Measurements from ENCODE around the gene DAB2. TPM values are rescaled to one million over a fixed set of nuclear protein-coding genes. Genes with fewer than 3 reads are reported as not detected.

The DAB2 gene
- polyA plus RNA-seq, 1 donor (not counting 4 experiments of a cell fraction or from before 2014, with no cell fraction given), result 10.4 TPM

DNA sequence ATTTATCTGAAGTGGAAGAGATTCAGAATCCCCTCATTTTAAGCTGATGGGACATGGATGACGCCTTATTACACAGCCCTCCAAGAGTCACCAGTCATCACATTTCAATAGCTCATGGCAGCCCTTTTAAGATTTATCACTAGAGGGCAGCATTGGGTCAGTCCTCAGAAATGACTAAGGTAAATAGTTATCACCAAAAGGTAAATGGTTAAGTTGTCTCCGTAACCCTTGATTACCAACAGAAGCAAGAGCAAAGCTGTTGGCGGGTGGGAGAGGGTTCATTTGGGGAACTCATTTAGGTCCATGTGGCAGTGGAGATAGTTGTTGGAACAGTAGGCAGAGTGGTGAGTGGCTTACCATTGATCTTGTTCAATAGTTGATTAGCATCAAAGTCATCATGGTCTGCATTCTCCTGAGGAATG lies 48.5 kb downstream of the DAB2 start:
- Histone ChIP-seq H3K9ac (ENCODE audit: control insufficient read depth, extremely low read depth, insufficient read depth, low read length) (no peak overlapping the region), H3K36me3 (ENCODE audit: control insufficient read depth in 2 of 2, extremely low read depth in 1 of 2, insufficient read depth in 2 of 2, low read length in 2 of 2) (peaks cover 0 to 2% of the 10 kb centered on the region in 2 experiments), H3K27me3 (ENCODE audit: control insufficient read depth, extremely low read depth, insufficient read depth, low read length) (no peaks in the 10 kb centered on the region), H2AFZ (ENCODE audit: control insufficient read depth, low read length) (no peak overlapping the region), H3K79me2 (ENCODE audit: control insufficient read depth, insufficient read depth, low read length) (no peaks in the 10 kb centered on the region), H3K4me3 (ENCODE audit: control insufficient read depth in 2 of 3, extremely low read depth in 1 of 3, insufficient read depth in 2 of 3, low read depth in 1 of 3, low read length in 3 of 3) (no peak overlapping the region), H4K20me1 (ENCODE audit: control insufficient read depth, extremely low read depth, insufficient read depth, low read length) (no peaks in the 10 kb centered on the region), H3K4me1 (ENCODE audit: control insufficient read depth, extremely low read depth, insufficient read depth, low read length) (no peaks in the 10 kb centered on the region), H3K9me1 (ENCODE audit: control insufficient read depth, extremely low read depth, insufficient read depth, low read length) (no peaks in the 10 kb centered on the region), H3K4me2 (ENCODE audit: control insufficient read depth, extremely low read depth, insufficient read depth, low read depth, low read length) (no peak overlapping the region), H3K9me3 (ENCODE audit: control insufficient read depth, low read depth, low read length) (no peaks in the 10 kb centered on the region), H3K27ac (ENCODE audit: control insufficient read depth, insufficient read depth, low read length) (no peak overlapping the region)
- DNase-seq (ENCODE audit: low read depth, low spot score) (no peak), FAIRE-seq (peak; percentile 80)
- dilution Hi-C loops (cut with MboI; ENCODE audit: extremely low pct_ligation_motif_present, low sequenced_read_pairs), result loop anchor here (25.0 kb wide), 1 partner anchor 161 kb away; no protein-coding TSS in a partner anchor
- TF ChIP-seq EZH2 (IDR thresholded peaks at IDR 0.05; ENCODE audit: low read length), result no peak
- peak; percentile 54 to 83 (median 78) for TF ChIP-seq CTCF (optimal IDR thresholded peaks at IDR 0.05 in 1 of 3, IDR thresholded peaks at IDR 0.05 in 1 of 3, conservative IDR thresholded peaks at IDR 0.05 in 1 of 3; ENCODE audit: extremely low read depth in 1 of 3, insufficient read depth in 2 of 3, low read length in 3 of 3)

DNA sequence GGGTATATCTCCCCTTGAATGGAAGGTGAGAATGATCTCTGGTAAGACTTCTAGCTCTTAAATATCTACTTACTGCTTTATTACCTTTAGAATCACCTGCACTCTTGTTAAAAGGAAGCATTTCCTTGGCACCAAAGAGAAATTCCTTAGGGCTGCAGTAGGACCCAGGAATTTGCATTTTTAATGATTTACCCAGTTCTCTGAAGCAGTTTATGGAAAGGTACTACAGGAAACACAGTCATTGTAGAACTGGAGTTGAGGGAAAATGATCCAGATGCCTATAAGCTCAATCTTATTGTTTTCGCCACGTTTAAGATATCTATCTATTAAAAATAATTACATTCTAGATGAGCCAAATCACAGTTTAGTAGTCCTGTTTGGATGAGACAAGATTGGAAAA lies 51.0 kb downstream of the DAB2 start:
- Histone ChIP-seq H3K9me1 (ENCODE audit: control insufficient read depth, extremely low read depth, insufficient read depth, low read length) (no peaks in the 10 kb centered on the region), H3K9me3 (ENCODE audit: control insufficient read depth, low read depth, low read length) (no peaks in the 10 kb centered on the region), H3K79me2 (ENCODE audit: control insufficient read depth, insufficient read depth, low read length) (no peaks in the 10 kb centered on the region), H3K9ac (ENCODE audit: control insufficient read depth, extremely low read depth, insufficient read depth, low read length) (no peak overlapping the region), H3K4me1 (ENCODE audit: control insufficient read depth, extremely low read depth, insufficient read depth, low read length) (peaks cover 2% of the 10 kb centered on the region), H3K4me3 (ENCODE audit: control insufficient read depth in 2 of 3, extremely low read depth in 1 of 3, insufficient read depth in 2 of 3, low read depth in 1 of 3, low read length in 3 of 3) (no peak overlapping the region), H3K4me2 (ENCODE audit: control insufficient read depth, extremely low read depth, insufficient read depth, low read depth, low read length) (no peak overlapping the region), H2AFZ (ENCODE audit: control insufficient read depth, low read length) (no peak overlapping the region), H3K27me3 (ENCODE audit: control insufficient read depth, extremely low read depth, insufficient read depth, low read length) (no peaks in the 10 kb centered on the region), H3K27ac (ENCODE audit: control insufficient read depth, insufficient read depth, low read length) (no peak overlapping the region), H4K20me1 (ENCODE audit: control insufficient read depth, extremely low read depth, insufficient read depth, low read length) (no peaks in the 10 kb centered on the region), H3K36me3 (ENCODE audit: control insufficient read depth in 2 of 2, extremely low read depth in 1 of 2, insufficient read depth in 2 of 2, low read length in 2 of 2) (peaks cover 0 to 2% of the 10 kb centered on the region in 2 experiments)
- no peak for DNase-seq (ENCODE audit: low read depth, low spot score)
- TF ChIP-seq EZH2 (IDR thresholded peaks at IDR 0.05; ENCODE audit: low read length) (no peak), CTCF (optimal IDR thresholded peaks at IDR 0.05 in 1 of 3, IDR thresholded peaks at IDR 0.05 in 1 of 3, conservative IDR thresholded peaks at IDR 0.05 in 1 of 3; ENCODE audit: extremely low read depth in 1 of 3, insufficient read depth in 2 of 3, low read length in 3 of 3) (no peak)
- no peak for FAIRE-seq
- dilution Hi-C loops (cut with MboI; ENCODE audit: extremely low pct_ligation_motif_present, low sequenced_read_pairs), result no loop called here
